IMR-90 (cell line): Measurements from ENCODE around the gene ARL14EPL. TPM values are rescaled to one million over a fixed set of nuclear protein-coding genes. Genes with fewer than 3 reads are reported as not detected.
A peak's percentile ranks its signal among the peaks of the same experiment; 100 is the strongest.

ENCODE experiments used
- ATAC-seq: fragments of 200-7000 bp; cut with Tn5 transposase; 2 replicates; pipeline ENCODE4 v1.9.1; 2020; ENCODE audit warnings: low read depth, mild to moderate bottlenecking, moderate library complexity
- BruUV-seq: library from RNA; stranded (reverse); fragments of 400-500 nt; replicated peaks from 2 replicates; lab custom pipeline; 2021; lab: Mats Ljungman, UMichigan
- CTCF ChIA-PET: fragments of 300-600 bp; formaldehyde crosslinking; extraction: SDS; loops from one replicate; lab custom pipeline; 2021; ENCODE audit warnings: antibody characterized with exemption; lab: Yijun Ruan, JAX
- POLR2A ChIA-PET: fragments of 300-600 bp; sonication (Branson Sonifier 250); formaldehyde crosslinking; loops from one replicate; lab custom pipeline; 2022; ENCODE audit warnings: antibody characterized with exemption; ENCODE audit not compliant: unreplicated experiment; lab: Charles Lee
- DNase-seq: peaks from one replicate; pipeline ENCODE4 v3.0.0; 2013
- H2AFZ ChIP-seq: replicated peaks from 2 replicates; pipeline ENCODE3; 2013; ENCODE audit warnings: low read length, mild to moderate bottlenecking; ENCODE audit not compliant: poor library complexity
- H2AK5ac ChIP-seq: 2 replicates; pipeline ENCODE4 v1.6.1; 2013; ENCODE audit warnings: low read depth, low read length, inconsistent platforms
- H2AK9ac ChIP-seq: replicated peaks from 2 replicates; pipeline ENCODE3; 2013; ENCODE audit warnings: mild to moderate bottlenecking, low read depth, low read length, moderate library complexity; ENCODE audit not compliant: poor library complexity
- H2BK120ac ChIP-seq: 2 replicates; pipeline ENCODE4 v1.6.1; 2013; ENCODE audit warnings: low read depth, low read length, inconsistent platforms
- H2BK15ac ChIP-seq: 3 replicates; pipeline ENCODE4 v1.6.1; 2013; ENCODE audit warnings: low read depth, low read length, inconsistent platforms
- H2BK20ac ChIP-seq: 2 replicates; pipeline ENCODE4 v1.6.1; 2013; ENCODE audit warnings: low read depth, mild to moderate bottlenecking, inconsistent platforms, low read length, moderate library complexity
- H2BK5ac ChIP-seq: 2 replicates; pipeline ENCODE4 v1.6.1; 2013; ENCODE audit warnings: mild to moderate bottlenecking, low read depth, low read length, inconsistent platforms; ENCODE audit not compliant: poor library complexity, severe bottlenecking
- H3K14ac ChIP-seq: replicated peaks from 2 replicates; pipeline ENCODE4 v1.6.1; 2013; ENCODE audit warnings: low read depth, low read length, inconsistent platforms
- H3K18ac ChIP-seq: 2 replicates; pipeline ENCODE4 v1.6.1; 2013; ENCODE audit warnings: low read depth, low read length, control low read depth
- H3K23ac ChIP-seq: 2 replicates; pipeline ENCODE4 v1.6.1; 2013; ENCODE audit warnings: low read depth, low read length, inconsistent platforms
- H3K27ac ChIP-seq: 2 replicates; pipeline ENCODE4 v1.5.1; 2013; ENCODE audit warnings: mild to moderate bottlenecking, control low read depth, low read length; ENCODE audit not compliant: insufficient read depth
- H3K27me3 ChIP-seq: 2 replicates; pipeline ENCODE4 v1.6.1; 2013; ENCODE audit warnings: low read length; ENCODE audit not compliant: control insufficient read depth, insufficient read depth
- H3K36me3 ChIP-seq: 2 replicates; pipeline ENCODE4 v1.6.1; 2013; ENCODE audit warnings: low read length, mixed read lengths; ENCODE audit not compliant: control insufficient read depth, insufficient read depth
- H3K4ac ChIP-seq: 2 replicates; pipeline ENCODE4 v1.6.1; 2013; ENCODE audit warnings: low read depth, low read length, inconsistent platforms
- H3K4me1 ChIP-seq: 2 replicates; pipeline ENCODE4 v1.6.1; 2013; ENCODE audit warnings: low read length, mixed read lengths; ENCODE audit not compliant: control insufficient read depth, insufficient read depth
- H3K4me2 ChIP-seq: 2 replicates; pipeline ENCODE4 v1.6.1; 2013; ENCODE audit warnings: low read depth, mild to moderate bottlenecking, control low read depth, low read length, moderate library complexity
- H3K4me3 ChIP-seq: 2 replicates; pipeline ENCODE4 v1.5.1; 2013; ENCODE audit warnings: low read depth, mild to moderate bottlenecking, control low read depth, low read length, moderate library complexity; ENCODE audit not compliant: insufficient read depth
- H3K56ac ChIP-seq: 2 replicates; pipeline ENCODE4 v1.6.1; 2013; ENCODE audit warnings: low read length, inconsistent platforms; ENCODE audit not compliant: insufficient read depth; ENCODE audit errors: extremely low read depth
- H3K79me1 ChIP-seq, 2 experiments: 2 replicates each; pipeline ENCODE4 v1.6.1; 2013; ENCODE audit warnings: low read length in 2 of 2, inconsistent platforms in 1 of 2, low read depth in 1 of 2
- H3K9ac ChIP-seq: 2 replicates; pipeline ENCODE4 v1.6.1; 2013; ENCODE audit warnings: low read depth, low read length, control low read depth
- H3K9me1 ChIP-seq: 2 replicates; pipeline ENCODE4 v1.6.1; 2013; ENCODE audit warnings: low read length, inconsistent platforms; ENCODE audit not compliant: insufficient read depth
- H3K9me3 ChIP-seq: 2 replicates; pipeline ENCODE4 v1.6.1; 2013; ENCODE audit warnings: low read length; ENCODE audit not compliant: control insufficient read depth, insufficient read depth
- H4K20me1 ChIP-seq: 2 replicates; pipeline ENCODE4 v1.6.1; 2013; ENCODE audit warnings: low read length, inconsistent platforms; ENCODE audit not compliant: insufficient read depth
- H4K5ac ChIP-seq: 2 replicates; pipeline ENCODE4 v1.6.1; 2013; ENCODE audit warnings: mild to moderate bottlenecking, low read depth, low read length, control low read depth
- H4K8ac ChIP-seq, 2 experiments: 2 replicates each; pipeline ENCODE4 v1.6.1; 2013; ENCODE audit warnings: low read depth in 2 of 2, low read length in 2 of 2, control low read depth in 1 of 2, inconsistent platforms in 1 of 2
- H4K91ac ChIP-seq: 2 replicates; pipeline ENCODE4 v1.6.1; 2013; ENCODE audit warnings: low read depth, low read length, inconsistent platforms; ENCODE audit not compliant: insufficient read depth
- BHLHE40 ChIP-seq: fragments of 150-350 bp; IDR thresholded peaks from 2 replicates; pipeline ENCODE4 v1.6.1; 2016; ENCODE audit warnings: mild to moderate bottlenecking, low read depth, low read length
- CEBPB ChIP-seq: IDR thresholded peaks from 2 replicates; pipeline ENCODE4 v1.6.1; 2012; ENCODE audit warnings: low read depth, low read length, improper control_type of control experiment
- CHD1 ChIP-seq: IDR thresholded peaks from 2 replicates; pipeline ENCODE4 v1.6.1; 2012; ENCODE audit warnings: low read depth, low read length, improper control_type of control experiment
- FOS ChIP-seq: fragments of 150-350 bp; IDR thresholded peaks from 2 replicates; pipeline ENCODE4 v1.6.1; 2016; ENCODE audit warnings: low read depth, low read length
- MAFK ChIP-seq: IDR thresholded peaks from 2 replicates; pipeline ENCODE4 v1.6.1; 2012; ENCODE audit warnings: low read depth, low read length, improper control_type of control experiment
- MAZ ChIP-seq: IDR thresholded peaks from 2 replicates; pipeline ENCODE4 v1.6.1; 2012; ENCODE audit warnings: low read depth, mild to moderate bottlenecking, low read length, improper control_type of control experiment, moderate library complexity, borderline replicate concordance
- MXI1 ChIP-seq: IDR thresholded peaks from 2 replicates; pipeline ENCODE4 v1.6.1; 2012; ENCODE audit warnings: low read depth, mild to moderate bottlenecking, low read length, moderate library complexity, borderline replicate concordance
- NFE2L2 ChIP-seq: fragments of 150-350 bp; IDR thresholded peaks from 2 replicates; pipeline ENCODE4 v1.6.1; 2016; ENCODE audit warnings: low read depth, mild to moderate bottlenecking, low read length
- POLR2A ChIP-seq: IDR thresholded peaks from 2 replicates; pipeline ENCODE4 v1.6.1; 2012; ENCODE audit warnings: mild to moderate bottlenecking, low read depth, low read length
- RAD21 ChIP-seq: IDR thresholded peaks from 2 replicates; pipeline ENCODE4 v1.6.1; 2012; ENCODE audit warnings: low read length, improper control_type of control experiment
- RCOR1 ChIP-seq: IDR thresholded peaks from 2 replicates; pipeline ENCODE4 v1.6.1; 2012; ENCODE audit warnings: mild to moderate bottlenecking, low read length, improper control_type of control experiment; ENCODE audit not compliant: insufficient replicate concordance
- RFX5 ChIP-seq: IDR thresholded peaks from 2 replicates; pipeline ENCODE4 v1.8.0; 2012; ENCODE audit warnings: low read depth, mild to moderate bottlenecking, low read length, moderate library complexity
- SMC3 ChIP-seq: fragments of 150-350 bp; IDR thresholded peaks from 2 replicates; pipeline ENCODE4 v1.6.1; 2016; ENCODE audit warnings: low read depth, mild to moderate bottlenecking, antibody characterized with exemption, low read length, moderate library complexity
- WGBS, 2 experiments: methylation state at CpG; one replicate each; pipeline versions ENCODE4 v1.1.5 to v1.1.7; 2013; ENCODE audit warnings: missing lambda C conversion rate in 2 of 2; ENCODE audit not compliant: insufficient read length in 1 of 2; ENCODE audit errors: extremely low coverage in 2 of 2; 5-methylcytosine and 5-hydroxymethylcytosine counted together
- dilution Hi-C: fragments of 300-500 bp; cut with HindIII; formaldehyde crosslinking; loops from one replicate; pipeline ENCODE4 v1.14.3; 2018; ENCODE audit warnings: low sequenced_read_pairs; ENCODE audit not compliant: unreplicated experiment
- in situ Hi-C: fragments of 300-500 bp; cut with MboI; formaldehyde crosslinking; loops from 3 replicates; pipeline ENCODE4 v1.14.3; 2019; ENCODE audit warnings: low sequenced_read_pairs, inconsistent platforms, mixed read lengths
- intact Hi-C: fragments of 100-400 bp; cut with micrococcal nuclease; formaldehyde crosslinking; loops from 2 replicates; pipeline ENCODE4 v1.10.0; 2022
- polyA plus RNA-seq, 3 experiments: library from polyadenylated mRNA; depleted of rRNA; stranded (reverse); fragments of >200 nt; gene quantifications; 2 replicates each; pipeline ENCODE4 v1.2.3, GENCODE V29; 2012; ENCODE audit warnings: low replicate concordance in 1 of 3
- total RNA-seq: library from RNA; depleted of rRNA; stranded (reverse); fragments of >200 nt; gene quantifications from 2 replicates; pipeline ENCODE4 v1.2.3, GENCODE V29; 2012
- TF ChIP-seq, protein P1 (sequence below): fragments of 150-350 bp; IDR thresholded peaks from 2 replicates; pipeline ENCODE4 v1.6.1; 2017; ENCODE audit warnings: mild to moderate bottlenecking, antibody characterized with exemption, low read length, low read depth
- TF ChIP-seq, protein P2 (sequence below): fragments of 150-350 bp; IDR thresholded peaks from 2 replicates; pipeline ENCODE4 v1.6.1; 2016; ENCODE audit warnings: low read depth, mild to moderate bottlenecking, low read length, moderate library complexity, borderline replicate concordance
- TF ChIP-seq, protein P3 (sequence below): conservative IDR thresholded peaks from 2 replicates; pipeline ENCODE4 v1.5.1; 2012; ENCODE audit warnings: mild to moderate bottlenecking, low read depth, low read length, improper control_type of control experiment

ARL14EPL gene
- total and polyA plus RNA-seq, 2 of the 4 experiments (the other 2 are of a cell fraction), result not detected

DNA sequence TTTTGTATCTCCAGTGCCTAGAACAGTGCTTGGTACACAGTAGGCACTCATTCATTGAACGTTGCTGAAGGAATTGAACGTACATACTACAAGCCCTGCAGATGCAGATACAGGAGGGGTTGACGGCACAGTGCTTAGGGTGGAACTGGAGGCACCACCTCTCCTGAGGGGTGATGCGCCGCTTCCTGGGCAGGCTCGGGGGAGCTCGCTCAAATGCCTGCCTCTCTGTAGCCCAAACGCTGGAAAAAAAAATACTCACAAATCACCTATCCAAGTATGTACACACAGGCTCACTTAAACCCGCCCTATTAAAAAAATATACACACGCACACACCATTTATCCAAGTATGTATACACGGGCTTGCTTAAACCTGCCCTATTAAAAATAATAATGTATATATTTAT is 52.0 kb downstream of the ARL14EPL start:
- Histone ChIP-seq H4K8ac (peak overlapping the region; percentile 75 to 88; a peak in 3 of 4 replicates), H3K9ac (peak overlapping the region; percentile 70), H3K56ac (0 out of 2 replicates have a peak overlapping the region, but pooled peaks have one; percentile 4), H2BK120ac (no peak overlapping the region), H2BK20ac (no peak overlapping the region), H2BK5ac (peak overlapping the region; percentile 6), H3K9me1 (peaks cover 5% of the 10 kb centered on the region; the same call in 1 of the 2 replicates), H2AK5ac (0 out of 2 replicates have a peak overlapping the region, but pooled peaks have one; percentile 22), H3K4me3 (peak overlapping the region; percentile 71), H4K91ac (peak overlapping the region; percentile 40; the same call in 1 of the 2 replicates), H2AFZ (peak overlapping the region; percentile 83), H3K18ac (no peak overlapping the region), H4K20me1 (no peaks in the 10 kb centered on the region), H3K4me2 (peak overlapping the region; percentile 82), H3K4ac (peak overlapping the region; percentile 41), H3K23ac (peak overlapping the region; percentile 73; the same call in 1 of the 2 replicates), H3K79me1 (peaks cover 14 to 24% of the 10 kb centered on the region in 2 experiments; a peak in 3 of 4 replicates), H3K9me3 (no peaks in the 10 kb centered on the region), H3K27me3 (no peaks in the 10 kb centered on the region), H2AK9ac (peak overlapping the region; percentile 21), H3K4me1 (peaks cover 6% of the 10 kb centered on the region; the same call in 1 of the 2 replicates), H2BK15ac (no peak overlapping the region; the same call in 2 of the 3 replicates), H3K27ac (no peak overlapping the region), H3K14ac (0 out of 2 replicates have a peak overlapping the region, but pooled peaks have one; percentile 5), H4K5ac (peak overlapping the region; percentile 28), H3K36me3 (no peaks in the 10 kb centered on the region)
- in situ Hi-C loops (no loop called here), intact Hi-C loops (no loop called here), dilution Hi-C loops (no loop called here)
- ATAC-seq (peak; percentile 43), DNase-seq (peak; percentile 29)
- TSS peak; percentile 54 for BruUV-seq
- ChIA-PET POLR2A (no interaction called here), CTCF (no interaction called here)
- TF ChIP-seq RAD21 (no peak), CEBPB (no peak), RCOR1 (no peak), POLR2A (no peak), FOS (no peak), NFE2L2 (no peak), BHLHE40 (no peak), SMC3 (no peak), MXI1 (no peak), RFX5 (no peak), MAFK (no peak), CHD1 (no peak), MAZ (no peak)
- TF ChIP-seq, protein P1, sequence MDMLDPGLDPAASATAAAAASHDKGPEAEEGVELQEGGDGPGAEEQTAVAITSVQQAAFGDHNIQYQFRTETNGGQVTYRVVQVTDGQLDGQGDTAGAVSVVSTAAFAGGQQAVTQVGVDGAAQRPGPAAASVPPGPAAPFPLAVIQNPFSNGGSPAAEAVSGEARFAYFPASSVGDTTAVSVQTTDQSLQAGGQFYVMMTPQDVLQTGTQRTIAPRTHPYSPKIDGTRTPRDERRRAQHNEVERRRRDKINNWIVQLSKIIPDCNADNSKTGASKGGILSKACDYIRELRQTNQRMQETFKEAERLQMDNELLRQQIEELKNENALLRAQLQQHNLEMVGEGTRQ, result no peak
- TF ChIP-seq, protein P2, sequence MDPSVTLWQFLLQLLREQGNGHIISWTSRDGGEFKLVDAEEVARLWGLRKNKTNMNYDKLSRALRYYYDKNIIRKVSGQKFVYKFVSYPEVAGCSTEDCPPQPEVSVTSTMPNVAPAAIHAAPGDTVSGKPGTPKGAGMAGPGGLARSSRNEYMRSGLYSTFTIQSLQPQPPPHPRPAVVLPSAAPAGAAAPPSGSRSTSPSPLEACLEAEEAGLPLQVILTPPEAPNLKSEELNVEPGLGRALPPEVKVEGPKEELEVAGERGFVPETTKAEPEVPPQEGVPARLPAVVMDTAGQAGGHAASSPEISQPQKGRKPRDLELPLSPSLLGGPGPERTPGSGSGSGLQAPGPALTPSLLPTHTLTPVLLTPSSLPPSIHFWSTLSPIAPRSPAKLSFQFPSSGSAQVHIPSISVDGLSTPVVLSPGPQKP, result no peak
- TF ChIP-seq, protein P3, sequence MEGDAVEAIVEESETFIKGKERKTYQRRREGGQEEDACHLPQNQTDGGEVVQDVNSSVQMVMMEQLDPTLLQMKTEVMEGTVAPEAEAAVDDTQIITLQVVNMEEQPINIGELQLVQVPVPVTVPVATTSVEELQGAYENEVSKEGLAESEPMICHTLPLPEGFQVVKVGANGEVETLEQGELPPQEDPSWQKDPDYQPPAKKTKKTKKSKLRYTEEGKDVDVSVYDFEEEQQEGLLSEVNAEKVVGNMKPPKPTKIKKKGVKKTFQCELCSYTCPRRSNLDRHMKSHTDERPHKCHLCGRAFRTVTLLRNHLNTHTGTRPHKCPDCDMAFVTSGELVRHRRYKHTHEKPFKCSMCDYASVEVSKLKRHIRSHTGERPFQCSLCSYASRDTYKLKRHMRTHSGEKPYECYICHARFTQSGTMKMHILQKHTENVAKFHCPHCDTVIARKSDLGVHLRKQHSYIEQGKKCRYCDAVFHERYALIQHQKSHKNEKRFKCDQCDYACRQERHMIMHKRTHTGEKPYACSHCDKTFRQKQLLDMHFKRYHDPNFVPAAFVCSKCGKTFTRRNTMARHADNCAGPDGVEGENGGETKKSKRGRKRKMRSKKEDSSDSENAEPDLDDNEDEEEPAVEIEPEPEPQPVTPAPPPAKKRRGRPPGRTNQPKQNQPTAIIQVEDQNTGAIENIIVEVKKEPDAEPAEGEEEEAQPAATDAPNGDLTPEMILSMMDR, result no peak
- WGBS, 2 experiments, result no CpG with 5 or more reads among the region's 11 CpGs
